Pancreas (tissue), 10 donors: ENCODE results near the gene TMEM91. TPM values are rescaled to one million over a fixed set of nuclear protein-coding genes. Genes with fewer than 3 reads are reported as not detected.

ENCODE experiments used
- ATAC-seq, 4 donors: fragments of 200-7000 bp; cut with Tn5 transposase; one replicate each; pipeline versions ENCODE4 v1.8.0 to v1.9.1; 2020; ENCODE audit warnings: mild to moderate bottlenecking in 4 of 4, moderate library complexity in 4 of 4
- DNase-seq, 6 donors: peaks; one replicate each; pipeline ENCODE4 v3.0.0-alpha.2; 2020
- FAIRE-seq: peaks from 2 replicates; lab custom pipeline; 2012; peaks lifted over from hg19 to GRCh38; lab: Jason Lieb, UNC
- H3K27ac ChIP-seq, 4 donors: fragments of 200-600 bp; sonication (generic); 1 replicate in 3 of 4; 2 replicates in 1 of 4; pipeline versions ENCODE4 v1.5.0 to v1.8.0; 2020
- H3K27me3 ChIP-seq, 4 donors: fragments of 200-600 bp; one replicate each; pipeline ENCODE4 v1.8.0; 2021
- H3K36me3 ChIP-seq, 3 donors: fragments of 200-600 bp; sonication (generic) in 1 of 3; one replicate each; pipeline versions ENCODE4 v1.5.0 to v1.8.0; 2020 to 2021
- H3K4me1 ChIP-seq, 3 donors: fragments of 200-600 bp; one replicate each; pipeline ENCODE4 v1.8.0; 2021
- H3K4me3 ChIP-seq, 4 donors: fragments of 200-600 bp; sonication (generic) in 2 of 4; one replicate each; pipeline versions ENCODE4 v1.5.0 to v1.8.0; 2020 to 2021
- H3K9me3 ChIP-seq, 4 donors: fragments of 200-600 bp; one replicate each; pipeline ENCODE4 v1.8.0; 2021
- CTCF ChIP-seq, 4 donors: fragments of 200-600 bp; sonication (generic) in 3 of 4; IDR thresholded peaks; one replicate each; pipeline versions ENCODE4 v1.5.0 to v1.8.0; 2021; ENCODE audit warnings: antibody characterized with exemption in 4 of 4
- whole genome bisulfite sequencing, 2 donors: extraction: QIAGEN DNeasy Blood & Tissue Kit; methylation state at CpG; one replicate each; pipeline ENCODE4 v1.1.7; 2013; 5-methylcytosine and 5-hydroxymethylcytosine counted together
- intact Hi-C, 3 donors: fragments of 100-400 bp; cut with DNase I; formaldehyde crosslinking; loops; one replicate each; pipeline versions ENCODE4 v1.11.1 to v1.14.2; 2022
- polyA plus RNA-seq, 2 donors: library from polyadenylated mRNA; stranded (reverse); fragments of 200-250 nt; gene quantifications; one replicate each; pipeline ENCODE4 v1.2.3, GENCODE V29; 2013
- total RNA-seq, 6 donors: library from RNA; stranded (reverse); fragmentation: NEBNext Ultra II Directional in 4 of 6; extraction: Animal tissue kit (Norgen Biotek cat#: 25700) in 4 of 6; gene quantifications; one replicate each; pipeline versions ENCODE4 v1.2.1 to v1.2.4, GENCODE V29; 2021 to 2023
- donor health status: healthy with polysubstance abuse.
- donor health status: DM: no; HTN: no; CAD: no; lungs with moderate emphysema.
- donor health status: DM: no; HTN: no; CAD: no.
- donor health status: control.
- donor health status: control.
- donor health status: Bipolar disorder and iron deficiency.
- donor health status: DM: yes; HTN: yes; CAD: no.
- donor health status: DM: no; HTN: no; CAD: no.
- donor health status: DM: no; HTN: no; CAD: no.
- donor health status: DM: yes; HTN: yes; CAD: no.

The TMEM91 gene
- total and polyA plus RNA-seq, 8 donors: 3.8 to 33.0 (median 5.4) TPM

- ATAC-seq (no peak), DNase-seq (no peak), FAIRE-seq (no peak)
- WGBS, 2 donors: 60 to 70% methylated on average over 1 of the region's 1 CpG
- Histone ChIP-seq H3K9me3 (no peaks in the 10 kb centered on the region), H3K27ac (peak overlapping the region; percentile 60 to 83 (median 69)), H3K4me1 (no peaks in the 10 kb centered on the region), H3K36me3 (peaks cover 0 to 23% (median 11%) of the 10 kb centered on the region in 3 donors), H3K4me3 (peak overlapping the region in 2 of 4 donors; percentile 29 to 40), H3K27me3 (no peaks in the 10 kb centered on the region)
- intact Hi-C loops: no loop called here
- TF ChIP-seq CTCF (IDR thresholded peaks at IDR 0.05): no peak
These were observed 52.1 kb downstream of the TMEM91 start for GRCh38 chr19:41428481-41428859.

DNA sequence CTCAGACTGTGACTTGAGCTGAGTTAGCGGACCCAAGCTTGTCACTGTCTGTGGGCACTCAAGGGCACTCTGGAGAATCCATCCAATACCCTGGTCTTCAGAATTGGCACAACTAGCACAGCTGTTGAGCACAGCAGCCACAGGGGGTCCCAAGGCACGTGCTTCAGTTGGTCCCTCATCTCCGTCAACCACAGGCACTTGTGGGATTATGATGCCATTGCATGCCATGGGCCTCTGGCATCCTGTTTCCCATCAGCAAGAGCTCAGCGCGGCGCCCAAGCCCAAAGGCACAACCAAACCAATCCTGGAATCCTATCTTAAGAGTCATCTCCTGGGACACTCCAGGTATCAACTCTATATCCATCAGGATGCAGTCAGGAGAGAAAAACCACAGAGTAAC lies 54.6 kb downstream of the TMEM91 start:
- no peak for TF ChIP-seq CTCF (IDR thresholded peaks at IDR 0.05)
- ATAC-seq (no peak), FAIRE-seq (no peak), DNase-seq (no peak)
- intact Hi-C loops: no loop called here
- Histone ChIP-seq H3K27me3 (no peaks in the 10 kb centered on the region), H3K9me3 (no peaks in the 10 kb centered on the region), H3K36me3 (peaks cover 0 to 4% (median 0%) of the 10 kb centered on the region in 3 donors), H3K27ac (no peak overlapping the region), H3K4me3 (no peak overlapping the region), H3K4me1 (no peaks in the 10 kb centered on the region)
- 77 to 80% methylated on average over 6 of the region's 6 CpGs for WGBS, 2 donors

DNA sequence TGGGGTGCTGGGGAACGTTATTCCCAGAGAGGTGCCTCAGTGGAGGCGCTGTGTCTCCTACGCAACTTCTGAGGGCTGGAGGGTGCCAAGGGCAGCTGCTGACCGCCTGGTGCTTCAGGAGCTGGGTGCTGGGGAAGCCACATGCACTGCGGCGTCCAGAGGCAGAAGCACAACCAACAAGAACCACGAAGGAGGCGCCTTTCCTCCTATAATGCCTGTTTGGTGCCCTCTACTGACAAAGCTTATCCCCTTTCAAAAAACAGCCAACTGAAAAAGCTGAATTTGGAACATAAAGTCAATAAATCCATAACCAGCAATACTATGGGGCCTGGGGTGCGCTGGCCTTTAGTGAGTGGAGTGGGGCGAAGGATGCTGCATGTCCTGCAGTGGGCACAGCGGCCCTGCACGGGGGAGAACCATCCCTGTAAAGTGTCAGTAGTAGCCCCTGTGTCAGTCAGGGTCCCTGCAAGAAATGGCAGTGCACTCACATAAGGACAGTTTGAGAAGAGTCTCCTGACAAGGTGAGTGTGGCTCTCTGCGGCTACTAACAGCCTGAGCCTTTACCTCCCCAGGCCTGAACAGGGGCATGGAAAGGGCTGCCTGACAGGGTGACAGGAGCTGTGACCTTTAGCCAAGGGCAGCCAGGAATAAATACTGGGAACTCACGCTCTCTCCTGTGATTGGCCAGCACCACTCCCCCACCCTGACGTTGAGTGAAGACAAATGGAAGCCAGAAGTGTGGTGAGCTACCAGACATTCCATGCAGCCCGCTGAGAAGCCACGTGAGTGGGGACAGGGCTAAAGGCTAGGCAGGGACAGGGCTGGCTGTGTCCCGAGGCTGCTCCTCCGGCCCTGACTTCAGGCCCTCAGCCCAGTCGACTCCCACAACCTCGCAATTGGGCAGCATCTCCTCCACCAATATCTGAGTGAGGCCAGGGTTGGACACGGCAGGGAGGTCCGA lies 55.4 kb downstream of the TMEM91 start:
- TF ChIP-seq CTCF (IDR thresholded peaks at IDR 0.05): peak in 1 of 4 donors; percentile 15
- Histone ChIP-seq H3K9me3 (no peaks in the 10 kb centered on the region), H3K27me3 (no peaks in the 10 kb centered on the region), H3K36me3 (peaks cover 0 to 4% (median 0%) of the 10 kb centered on the region in 3 donors), H3K4me1 (no peaks in the 10 kb centered on the region), H3K27ac (no peak overlapping the region), H3K4me3 (no peak overlapping the region)
- intact Hi-C loops: no loop called here
- ATAC-seq (peak in 1 of 4 donors; percentile 8), DNase-seq (no peak), FAIRE-seq (no peak)
- 71 to 79% methylated on average over 23 of the region's 23 CpGs for WGBS, 2 donors

GRCh38 chr19:41433171-41433570 lies 56.8 kb downstream of the TMEM91 start:
- no peaks in the 10 kb centered on the region for H3K27me3 ChIP-seq
- peaks cover 0 to 4% (median 0%) of the 10 kb centered on the region in 3 donors for H3K36me3 ChIP-seq
- no peak overlapping the region for H3K27ac ChIP-seq
- H3K4me1 ChIP-seq: no peaks in the 10 kb centered on the region
- FAIRE-seq (no peak), DNase-seq (peak in 1 of 6 donors; percentile 58), ATAC-seq (no peak)
- no peaks in the 10 kb centered on the region for H3K9me3 ChIP-seq
- no peak for TF ChIP-seq CTCF (IDR thresholded peaks at IDR 0.05)
- WGBS, 2 donors: 89 to 93% methylated on average over 18 of the region's 18 CpGs
- intact Hi-C loops: no loop called here
- H3K4me3 ChIP-seq: no peak overlapping the region

Other genes starting within 250 kb of the TMEM91 start
- gene CYP2S1, start 183.3 kb upstream of the TMEM91 start, total RNA-seq: 1 to 10 TPM in 3 of 6 donors, under 1 TPM in 3; 0.09 to 2.6 (median 0.86) TPM
- gene CYP2S1, start 183.3 kb upstream of the TMEM91 start, polyA plus RNA-seq: under 1 TPM; 0.23 to 0.30 TPM
- gene AXL, start 157.3 kb upstream of the TMEM91 start, total RNA-seq: 10 to 100 TPM in 1 of 6 donors, 1 to 10 TPM in 5; 1.2 to 16.6 (median 5.2) TPM
- 1 to 10 TPM; 2.4 to 2.8 TPM for gene AXL, start 157.3 kb upstream of the TMEM91 start, polyA plus RNA-seq
- 100 to 1,000 TPM in 1 of 6 donors, 10 to 100 TPM in 5; 74.0 to 101 (median 83.8) TPM for gene HNRNPUL1, start 112.2 kb upstream of the TMEM91 start, total RNA-seq
- 10 to 100 TPM; 49.2 to 63.1 TPM for gene HNRNPUL1, start 112.2 kb upstream of the TMEM91 start, polyA plus RNA-seq
- 10 to 100 TPM in 5 of 6 donors, 1 to 10 TPM in 1; 9.4 to 19.2 (median 13.1) TPM for gene CCDC97, start 66.4 kb upstream of the TMEM91 start, total RNA-seq
- gene CCDC97, start 66.4 kb upstream of the TMEM91 start, polyA plus RNA-seq: 10 to 100 TPM; 11.3 to 12.4 TPM
- gene TGFB1, start 22.6 kb upstream of the TMEM91 start, total RNA-seq: 10 to 100 TPM in 2 of 6 donors, 1 to 10 TPM in 4; 3.3 to 32.3 (median 6.9) TPM
- gene TGFB1, start 22.6 kb upstream of the TMEM91 start, polyA plus RNA-seq: 1 to 10 TPM; 4.0 to 6.0 TPM
- gene B9D2, start 12.4 kb upstream of the TMEM91 start, total RNA-seq: 1 to 10 TPM; 1.5 to 5.7 (median 2.2) TPM
- 1 to 10 TPM; 4.5 to 7.5 TPM for gene B9D2, start 12.4 kb upstream of the TMEM91 start, polyA plus RNA-seq
- gene EXOSC5, start 20.8 kb downstream of the TMEM91 start, total RNA-seq: 10 to 100 TPM; 10.7 to 33.7 (median 14.4) TPM
- 10 to 100 TPM; 14.3 to 15.3 TPM for gene EXOSC5, start 20.8 kb downstream of the TMEM91 start, polyA plus RNA-seq
- 10 to 100 TPM in 5 of 6 donors, 1 to 10 TPM in 1; 9.3 to 29.3 (median 18.6) TPM for gene BCKDHA, start 21.3 kb downstream of the TMEM91 start, total RNA-seq
- 10 to 100 TPM; 23.6 to 34.2 TPM for gene BCKDHA, start 21.3 kb downstream of the TMEM91 start, polyA plus RNA-seq
- gene B3GNT8, start 50.8 kb downstream of the TMEM91 start, total RNA-seq: 1 to 10 TPM in 4 of 6 donors, under 1 TPM in 2; 0.41 to 3.2 (median 1.2) TPM
- gene B3GNT8, start 50.8 kb downstream of the TMEM91 start, polyA plus RNA-seq: 1 to 10 TPM; 3.1 to 4.5 TPM
- gene DMAC2, start 63.4 kb downstream of the TMEM91 start, total RNA-seq: 10 to 100 TPM; 16.2 to 25.5 (median 24.7) TPM
- 10 to 100 TPM; 19.0 to 23.6 TPM for gene DMAC2, start 63.4 kb downstream of the TMEM91 start, polyA plus RNA-seq
- gene ERICH4, start 66.6 kb downstream of the TMEM91 start, total RNA-seq: not detected
- gene ERICH4, start 66.6 kb downstream of the TMEM91 start, polyA plus RNA-seq: not detected
- 1 to 10 TPM in 1 of 6 donors, under 1 TPM in 3, not detected in 2; 0.09 to 1.2 (median 0.53) TPM for gene CEACAM21, start 199.6 kb downstream of the TMEM91 start, total RNA-seq
- gene CEACAM21, start 199.6 kb downstream of the TMEM91 start, polyA plus RNA-seq: 1 to 10 TPM in 1 of 2 donors, under 1 TPM in 1; 0.23 to 1.2 TPM